Neural progenitor cell (in vitro differentiated cells): ENCODE data around the gene PEMT. TPM values are rescaled to one million over a fixed set of nuclear protein-coding genes. Genes with fewer than 3 reads are reported as not detected.

ENCODE experiments used
- DNase-seq: peaks from one replicate; pipeline ENCODE4 v3.0.0-alpha.2; 2016; ENCODE audit warnings: low spot score
- H2AFZ ChIP-seq: fragments of 200-600 bp; sonication (generic); replicated peaks from 2 replicates; pipeline ENCODE4 v1.6.1; 2016; ENCODE audit warnings: antibody characterized with exemption
- H3F3A ChIP-seq: fragments of 200-600 bp; sonication (generic); 2 replicates; pipeline ENCODE4 v1.6.1; 2016; ENCODE audit warnings: antibody characterized with exemption, low read depth
- H3K27ac ChIP-seq: fragments of 200-600 bp; sonication (generic); 2 replicates; pipeline ENCODE4 v1.5.1; 2016; ENCODE audit warnings: mild to moderate bottlenecking
- H3K27me3 ChIP-seq: fragments of 200-600 bp; sonication (generic); 2 replicates; pipeline ENCODE4 v1.6.1; 2016; ENCODE audit warnings: mild to moderate bottlenecking, moderate library complexity
- H3K36me3 ChIP-seq: fragments of 200-600 bp; sonication (generic); 2 replicates; pipeline ENCODE4 v1.5.1; 2016
- H3K4me1 ChIP-seq: fragments of 200-600 bp; sonication (generic); 2 replicates; pipeline ENCODE4 v1.6.1; 2016; ENCODE audit warnings: mixed run types
- H3K4me2 ChIP-seq: fragments of 200-600 bp; sonication (generic); 2 replicates; pipeline ENCODE4 v1.6.1; 2016
- H3K4me3 ChIP-seq: fragments of 200-600 bp; sonication (generic); 2 replicates; pipeline ENCODE4 v1.5.1; 2016
- H3K79me2 ChIP-seq: fragments of 200-600 bp; sonication (generic); 2 replicates; pipeline ENCODE4 v1.6.1; 2016; ENCODE audit warnings: low read depth
- H3K9ac ChIP-seq: fragments of 200-600 bp; sonication (generic); 2 replicates; pipeline ENCODE4 v1.6.1; 2016
- H3K9me3 ChIP-seq: fragments of 200-600 bp; sonication (generic); 2 replicates; pipeline ENCODE4 v1.5.1; 2016; ENCODE audit warnings: low read depth
- H4K20me1 ChIP-seq: fragments of 200-600 bp; sonication (generic); 2 replicates; pipeline ENCODE4 v1.6.1; 2016; ENCODE audit warnings: low read depth
- H3K27ac Mint-ChIP-seq: 3 replicates; pipeline ENCODE4 v1.8.0; 2021; ENCODE audit warnings: mixed read lengths
- H3K27me3 Mint-ChIP-seq: 2 replicates; pipeline ENCODE4 v1.8.0; 2022; ENCODE audit warnings: low read depth, mild to moderate bottlenecking, inconsistent platforms, moderate library complexity, mixed read lengths; ENCODE audit not compliant: insufficient read depth
- H3K36me3 Mint-ChIP-seq: 3 replicates; pipeline ENCODE4 v1.8.0; 2021; ENCODE audit warnings: mixed read lengths
- H3K4me1 Mint-ChIP-seq: 3 replicates; pipeline ENCODE4 v1.8.0; 2021; ENCODE audit warnings: mixed read lengths
- H3K4me3 Mint-ChIP-seq: 3 replicates; pipeline ENCODE4 v1.8.0; 2021; ENCODE audit warnings: mild to moderate bottlenecking, moderate library complexity, mixed read lengths
- H3K9me3 Mint-ChIP-seq: 3 replicates; pipeline ENCODE4 v1.8.0; 2020; ENCODE audit warnings: mixed read lengths
- CTCF ChIP-seq: fragments of 200-600 bp; sonication (generic); IDR thresholded peaks from 2 replicates; pipeline ENCODE4 v1.5.1; 2017; ENCODE audit warnings: antibody characterized with exemption, mild to moderate bottlenecking
- EZH2 ChIP-seq: fragments of 200-600 bp; sonication (generic); IDR thresholded peaks from 2 replicates; pipeline ENCODE4 v1.6.1; 2017; ENCODE audit warnings: antibody characterized with exemption, mild to moderate bottlenecking, moderate library complexity
- EZH2phosphoT487 ChIP-seq: fragments of 200-600 bp; sonication (generic); IDR thresholded peaks from 2 replicates; pipeline ENCODE4 v1.6.1; 2017; ENCODE audit warnings: antibody characterized with exemption
- total RNA-seq: library from RNA; depleted of rRNA; stranded (reverse); fragments of >200 nt; gene quantifications from 2 replicates; pipeline ENCODE4 v1.2.3, GENCODE V29; 2015; ENCODE audit warnings: low replicate concordance

The PEMT gene
- total RNA-seq, 1 donor from 2014 or later = 17.7 TPM

GRCh38 chr17:17553217-17554195 lies 38.0 kb downstream of the PEMT start:
- H3K4me3 Mint-ChIP-seq = no peak overlapping the region
- peaks cover 27% of the 10 kb centered on the region for H3K4me1 Mint-ChIP-seq
- Histone ChIP-seq H3K36me3 (no peaks in the 10 kb centered on the region), H2AFZ (no peak overlapping the region), H3K27me3 (no peaks in the 10 kb centered on the region), H3K4me2 (no peak overlapping the region), H3K9me3 (no peaks in the 10 kb centered on the region), H3K4me3 (no peak overlapping the region), H3K79me2 (no peaks in the 10 kb centered on the region), H3K4me1 (peaks cover 11% of the 10 kb centered on the region), H3K9ac (no peak overlapping the region), H4K20me1 (peaks cover 15% of the 10 kb centered on the region), H3F3A (peaks cover 10% of the 10 kb centered on the region), H3K27ac (no peak overlapping the region)
- peak overlapping the region; percentile 82 for H3K27ac Mint-ChIP-seq
- no peak for TF ChIP-seq EZH2
- TF ChIP-seq CTCF = no peak
- TF ChIP-seq EZH2phosphoT487 = no peak
- no peaks in the 10 kb centered on the region for H3K36me3 Mint-ChIP-seq
- DNase-seq = no peak
- H3K27me3 Mint-ChIP-seq = no peaks in the 10 kb centered on the region
- no peaks in the 10 kb centered on the region for H3K9me3 Mint-ChIP-seq

DNA sequence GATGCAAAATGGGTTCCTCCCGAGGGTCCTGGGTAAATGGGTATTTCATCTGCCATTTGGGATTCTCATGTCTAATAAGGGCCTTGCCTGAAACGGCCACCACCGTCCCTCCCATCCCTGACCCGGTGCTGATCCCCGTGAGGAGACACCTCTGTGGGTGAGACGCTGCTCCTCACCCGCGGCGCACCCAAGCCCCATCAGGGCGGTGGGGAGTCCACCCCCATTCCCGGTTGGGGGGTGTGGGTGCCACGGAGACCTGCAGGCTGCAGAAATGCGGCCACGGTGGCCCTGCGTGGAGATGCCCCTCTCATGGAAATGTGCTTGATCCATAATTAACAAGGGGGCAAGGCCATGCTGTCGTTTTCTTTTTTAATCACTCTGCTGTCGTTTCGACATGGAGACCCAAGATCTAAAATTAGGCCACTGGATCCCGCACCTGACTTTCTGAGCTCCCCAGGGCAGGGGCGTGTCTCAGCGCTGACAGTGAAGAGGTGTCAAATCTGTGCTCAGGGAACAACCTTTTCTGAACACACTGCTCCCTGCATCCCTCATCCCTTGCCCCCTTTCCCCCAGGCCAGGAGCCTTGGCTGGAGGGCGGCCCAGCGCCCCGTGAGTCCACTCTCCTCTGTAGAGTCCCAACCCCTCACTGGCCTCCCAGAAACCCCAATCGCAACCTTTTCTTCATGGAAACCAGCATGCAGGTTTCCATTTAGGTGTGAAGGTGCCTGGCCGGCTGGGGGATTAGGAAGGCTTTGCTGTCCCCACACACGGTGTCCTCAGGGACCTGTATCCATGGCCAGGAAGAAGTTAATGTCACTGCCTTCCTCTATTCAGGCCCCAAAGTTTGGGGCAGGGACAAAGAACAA lies 38.9 kb downstream of the PEMT start:
- Histone ChIP-seq H3K27me3 (no peaks in the 10 kb centered on the region), H3K79me2 (no peaks in the 10 kb centered on the region), H3K4me1 (peaks cover 11% of the 10 kb centered on the region), H3K4me2 (no peak overlapping the region), H3K9me3 (no peaks in the 10 kb centered on the region), H3K9ac (no peak overlapping the region), H3K4me3 (no peak overlapping the region), H4K20me1 (peaks cover 13% of the 10 kb centered on the region), H3K36me3 (no peaks in the 10 kb centered on the region), H2AFZ (no peak overlapping the region), H3K27ac (no peak overlapping the region), H3F3A (peaks cover 10% of the 10 kb centered on the region)
- TF ChIP-seq EZH2phosphoT487 (no peak), CTCF (no peak), EZH2 (no peak)
- no peak overlapping the region for H3K4me3 Mint-ChIP-seq
- H3K36me3 Mint-ChIP-seq = no peaks in the 10 kb centered on the region
- H3K9me3 Mint-ChIP-seq = no peaks in the 10 kb centered on the region
- no peak overlapping the region for H3K27ac Mint-ChIP-seq
- DNase-seq = no peak
- peaks cover 27% of the 10 kb centered on the region for H3K4me1 Mint-ChIP-seq
- H3K27me3 Mint-ChIP-seq = no peaks in the 10 kb centered on the region

- Histone ChIP-seq H3K9me3 (no peaks in the 10 kb centered on the region), H3K36me3 (no peaks in the 10 kb centered on the region), H3K4me3 (no peak overlapping the region), H3K9ac (no peak overlapping the region), H3F3A (peaks cover 10% of the 10 kb centered on the region), H3K4me2 (peak overlapping the region; percentile 47), H2AFZ (no peak overlapping the region), H3K27ac (peak overlapping the region; percentile 31), H4K20me1 (peaks cover 12% of the 10 kb centered on the region), H3K79me2 (no peaks in the 10 kb centered on the region), H3K27me3 (no peaks in the 10 kb centered on the region), H3K4me1 (peaks cover 11% of the 10 kb centered on the region)
- Mint-ChIP-seq H3K36me3 (no peaks in the 10 kb centered on the region), H3K27me3 (peaks cover 2% of the 10 kb centered on the region), H3K4me1 (peaks cover 17% of the 10 kb centered on the region), H3K27ac (peak overlapping the region; percentile 84), H3K9me3 (no peaks in the 10 kb centered on the region), H3K4me3 (no peak overlapping the region)
- no peak for TF ChIP-seq EZH2phosphoT487
- no peak for TF ChIP-seq EZH2
- no peak for TF ChIP-seq CTCF
- peak; percentile 80 for DNase-seq
Observed at GRCh38 chr17:17551361-17551760, 40.1 kb downstream of the PEMT start.
